ENCODE measurements around the gene SKI. TPM values are rescaled to one million over a fixed set of nuclear protein-coding genes. Genes with fewer than 3 reads are reported as not detected.

Gene SKI
- total RNA-seq, 4 donors from 2014 or later: 60.2 to 157 (median 79.0) TPM

GRCh38 chr1:2204415-2205190, 23.5 kb upstream of the SKI start:
- Histone ChIP-seq H3K27me3 (no peaks in the 10 kb centered on the region), H3K27ac (peak overlapping the region; percentile 81 to 96 (median 90)), H3K9me3 (no peaks in the 10 kb centered on the region), H3K36me3 (no peaks in the 10 kb centered on the region), H3K4me3 (peak overlapping the region; percentile 52 to 63), H3K4me1 (peaks cover 0 to 82% (median 67%) of the 10 kb centered on the region in 3 donors)
- WGBS, 2 donors (ENCODE audit: low coverage in 1 of 2): 0% methylated on average over 7 of the region's 60 CpGs; no CpG with 5 or more reads in 1 of the 2 donors
- TF ChIP-seq CTCF (IDR thresholded peaks at IDR 0.05): no peak
- peak; percentile 32 to 38 for TF ChIP-seq POLR2A (IDR thresholded peaks at IDR 0.05)
- ATAC-seq: peak; percentile 52

GRCh38 chr1:2205191-2205952, 22.7 kb upstream of the SKI start:
- TF ChIP-seq POLR2AphosphoS5 (IDR thresholded peaks at IDR 0.05) (peak; percentile 48), EP300 (IDR thresholded peaks at IDR 0.05) (no peak), CTCF (IDR thresholded peaks at IDR 0.05) (peak in 2 of 4 experiments; percentile 31 to 38), POLR2A (IDR thresholded peaks at IDR 0.05) (peak; percentile 25 to 65)
- peak overlapping the region; percentile 27 to 55 for H3K4me3 ChIP-seq
- H3K9me3 ChIP-seq: no peaks in the 10 kb centered on the region
- WGBS, 2 donors (ENCODE audit: low coverage in 1 of 2): no CpG with 5 or more reads among the region's 84 CpGs
- ATAC-seq: peak; percentile 79
- no peaks in the 10 kb centered on the region for H3K36me3 ChIP-seq
- H3K4me1 ChIP-seq: peaks cover 0 to 82% (median 68%) of the 10 kb centered on the region in 3 donors
- H3K27me3 ChIP-seq: no peaks in the 10 kb centered on the region
- peak overlapping the region; percentile 51 to 94 (median 87) for H3K27ac ChIP-seq

GRCh38 chr1:2206813-2207487, 21.2 kb upstream of the SKI start:
- no peak for TF ChIP-seq POLR2A (IDR thresholded peaks at IDR 0.05)
- no peak for TF ChIP-seq POLR2AphosphoS5 (IDR thresholded peaks at IDR 0.05)
- no peak for TF ChIP-seq EP300 (IDR thresholded peaks at IDR 0.05)
- TF ChIP-seq CTCF (IDR thresholded peaks at IDR 0.05): no peak
- no peak for ATAC-seq
- WGBS, 2 donors (ENCODE audit: low coverage in 1 of 2): 69 to 74% methylated on average over 6 to 7 of the region's 16 CpGs
- Histone ChIP-seq H3K4me3 (peak overlapping the region in 1 of 2 donors; percentile 27), H3K36me3 (no peaks in the 10 kb centered on the region), H3K9me3 (no peaks in the 10 kb centered on the region), H3K4me1 (peaks cover 0 to 84% (median 61%) of the 10 kb centered on the region in 3 donors), H3K27ac (peak overlapping the region; percentile 64 to 94 (median 87)), H3K27me3 (no peaks in the 10 kb centered on the region)

- Histone ChIP-seq H3K4me1 (peaks cover 4 to 89% (median 71%) of the 10 kb centered on the region in 3 donors), H3K4me3 (no peak overlapping the region), H3K9me3 (no peaks in the 10 kb centered on the region), H3K36me3 (no peaks in the 10 kb centered on the region), H3K27ac (peak overlapping the region; percentile 68 to 94 (median 87)), H3K27me3 (no peaks in the 10 kb centered on the region)
- ATAC-seq: peak; percentile 6
- TF ChIP-seq CTCF (IDR thresholded peaks at IDR 0.05) (peak in 2 of 4 experiments; percentile 9 to 13), POLR2AphosphoS5 (IDR thresholded peaks at IDR 0.05) (peak; percentile 58), EP300 (IDR thresholded peaks at IDR 0.05) (no peak)
- whole genome bisulfite sequencing, 2 donors (ENCODE audit: low coverage in 1 of 2): 50 to 82% methylated on average over 3 to 8 of the region's 24 CpGs
Observed at GRCh38 chr1:2208309-2209239, 19.5 kb upstream of the SKI start.
